ENCODE results near the gene OCA2. TPM values are rescaled to one million over a fixed set of nuclear protein-coding genes. Genes with fewer than 3 reads are reported as not detected.

The OCA2 gene
- total and polyA plus RNA-seq, 2 of the 4 experiments (the other 2 are of a cell fraction): under 0.01 to 0.03 TPM

- H3K14ac ChIP-seq (replicated peaks; ENCODE audit: low read depth, low read length): no peak overlapping the region
- H2BK15ac ChIP-seq (ENCODE audit: low read depth, low read length): no peak overlapping the region
- no peak overlapping the region for H3K23ac ChIP-seq (ENCODE audit: low read depth, low read length)
- dilution Hi-C loops (cut with HindIII; ENCODE audit: low sequenced_read_pairs, unreplicated experiment) (no loop called here), in situ Hi-C loops (cut with MboI; ENCODE audit: low sequenced_read_pairs) (no loop called here), intact Hi-C loops (cut with micrococcal nuclease) (no loop called here)
- H3K4ac ChIP-seq (ENCODE audit: low read depth, low read length): no peak overlapping the region
- H3K27ac ChIP-seq (ENCODE audit: insufficient read depth, low read length): no peak overlapping the region
- H3K9me3 ChIP-seq (ENCODE audit: control insufficient read depth, insufficient read depth, low read length): peaks cover 37% of the 10 kb centered on the region
- H4K91ac ChIP-seq (ENCODE audit: insufficient read depth, low read depth, low read length): no peak overlapping the region
- 80% methylated on average over 1 of the region's 6 CpGs; no CpG with 5 or more reads in 1 of the 2 experiments for WGBS, 2 experiments (ENCODE audit: extremely low coverage in 2 of 2, insufficient read length in 1 of 2)
- H3K18ac ChIP-seq (ENCODE audit: low read depth, low read length): no peak overlapping the region
- H3K9me1 ChIP-seq (ENCODE audit: insufficient read depth, low read length): no peaks in the 10 kb centered on the region
- no peak overlapping the region for H2BK5ac ChIP-seq (ENCODE audit: low read depth, low read length, poor library complexity, severe bottlenecking)
- H2AK9ac ChIP-seq (replicated peaks; ENCODE audit: low read depth, low read length, poor library complexity): peak overlapping the region; percentile 23
- no TSS peak for BruUV-seq (replicated peaks)
- H3K79me1 ChIP-seq (ENCODE audit: low read depth in 1 of 2, low read length in 2 of 2): no peaks in the 10 kb centered on the region
- no peak overlapping the region for H2AK5ac ChIP-seq (ENCODE audit: low read depth, low read length)
- ChIA-PET POLR2A (ENCODE audit: unreplicated experiment) (no interaction called here), CTCF (no interaction called here)
- H3K56ac ChIP-seq (ENCODE audit: extremely low read depth, insufficient read depth, low read length): no peak overlapping the region
- H3K36me3 ChIP-seq (ENCODE audit: control insufficient read depth, insufficient read depth, low read length): no peaks in the 10 kb centered on the region
- H3K9ac ChIP-seq (ENCODE audit: low read depth, low read length): no peak overlapping the region
- H4K8ac ChIP-seq (ENCODE audit: low read depth in 2 of 2, low read length in 2 of 2): no peak overlapping the region
- no peak overlapping the region for H3K4me2 ChIP-seq (ENCODE audit: low read depth, low read length)
- no peaks in the 10 kb centered on the region for H3K4me1 ChIP-seq (ENCODE audit: control insufficient read depth, insufficient read depth, low read length)
- H2BK20ac ChIP-seq (ENCODE audit: low read depth, low read length): no peak overlapping the region
- DNase-seq (no peak), ATAC-seq (ENCODE audit: low read depth) (no peak)
- H4K5ac ChIP-seq (ENCODE audit: low read depth, low read length): no peak overlapping the region
- H4K20me1 ChIP-seq (ENCODE audit: insufficient read depth, low read length): no peaks in the 10 kb centered on the region
- H3K4me3 ChIP-seq (ENCODE audit: insufficient read depth, low read depth, low read length): no peak overlapping the region
- H2AFZ ChIP-seq (replicated peaks; ENCODE audit: low read length, poor library complexity): no peak overlapping the region
- no peak overlapping the region for H2BK120ac ChIP-seq (ENCODE audit: low read depth, low read length)
- TF ChIP-seq POLR2A (IDR thresholded peaks at IDR 0.05; ENCODE audit: low read depth, low read length) (no peak), MAFK (IDR thresholded peaks at IDR 0.05; ENCODE audit: low read depth, low read length) (no peak), MAZ (IDR thresholded peaks at IDR 0.05; ENCODE audit: borderline replicate concordance, low read depth, low read length) (no peak), CEBPB (IDR thresholded peaks at IDR 0.05; ENCODE audit: low read depth, low read length) (no peak), ELK1 (IDR thresholded peaks at IDR 0.05; ENCODE audit: borderline replicate concordance, low read depth, low read length) (no peak)
- H3K27me3 ChIP-seq (ENCODE audit: control insufficient read depth, insufficient read depth, low read length): no peaks in the 10 kb centered on the region
These were observed 236.1 kb downstream of the OCA2 start for GRCh38 chr15:27863000-27863399.

Measured in IMR-90 (cell line).